ENCODE results near the gene DNAH6.

GRCh38 chr2:84619794-84620371, 103.6 kb downstream of the DNAH6 start:
- TF ChIP-seq CREB1 (IDR thresholded peaks at IDR 0.05; ENCODE audit: low read depth): no peak
- TF ChIP-seq CTCF (IDR thresholded peaks at IDR 0.05 in 2 of 3, conservative IDR thresholded peaks at IDR 0.05 in 1 of 3; ENCODE audit: control insufficient read depth in 2 of 3, extremely low read depth in 1 of 3, insufficient read depth in 1 of 3, low read depth in 3 of 3, low read length in 3 of 3): no peak
- TF ChIP-seq EED (IDR thresholded peaks at IDR 0.05; ENCODE audit: low read depth): no peak
- no peak for TF ChIP-seq POLR2AphosphoS5 (IDR thresholded peaks at IDR 0.05; ENCODE audit: low read length)
- TF ChIP-seq ZNF24 (IDR thresholded peaks at IDR 0.05): no peak
- TF ChIP-seq FOXK2 (IDR thresholded peaks at IDR 0.05): no peak
- no peak for TF ChIP-seq ZNF687 (IDR thresholded peaks at IDR 0.05)
- no peak for TF ChIP-seq MEF2B (IDR thresholded peaks at IDR 0.05; ENCODE audit: partially characterized antibody, poor library complexity, severe bottlenecking)
- no peak for TF ChIP-seq TAF1 (IDR thresholded peaks at IDR 0.05; ENCODE audit: borderline replicate concordance, low read depth, low read length)
- no peak for TF ChIP-seq RCOR1 (conservative IDR thresholded peaks at IDR 0.05; ENCODE audit: low read depth, low read length)
- no peak for TF ChIP-seq FOS (IDR thresholded peaks at IDR 0.05; ENCODE audit: borderline replicate concordance, extremely low read depth, insufficient read length)
- no peak for TF ChIP-seq CBFB (IDR thresholded peaks at IDR 0.05; ENCODE audit: low read depth)

Measured in GM12878 (cell line).